ENCODE results near the gene GSTA5.

GRCh38 chr6:52890018-52890417 is 49.4 kb upstream of the GSTA5 start:
- TF ChIP-seq RAD21 (conservative IDR thresholded peaks at IDR 0.05 in 1 of 2, IDR thresholded peaks at IDR 0.05 in 1 of 2) = no peak
- TF ChIP-seq HMGXB4 (CRISPR knock-in tag; IDR thresholded peaks at IDR 0.05; ENCODE audit: borderline replicate concordance) = no peak
- no peak for TF ChIP-seq RNF2 (IDR thresholded peaks at IDR 0.05; ENCODE audit: borderline replicate concordance, low read depth)
